Parathyroid adenoma (tissue), 2 donors: ENCODE results near the gene KIR3DL3.
"Not testable (repeated sequence)": the region's sequence is repeated elsewhere in the genome, so short reads cannot be mapped to it uniquely, and the experiment has no call there.

ENCODE experiments used
- H2AFZ ChIP-seq: fragments of 300-600 bp; sonication (generic); one replicate; pipeline ENCODE4 v1.7.0; 2017; ENCODE audit warnings: antibody characterized with exemption, mild to moderate bottlenecking
- H3K27ac ChIP-seq: fragments of 300-600 bp; sonication (generic); one replicate; pipeline ENCODE4 v1.7.0; 2017
- H3K27me3 ChIP-seq: fragments of 300-600 bp; sonication (generic); one replicate; pipeline ENCODE4 v1.7.0; 2017; ENCODE audit warnings: low read length; ENCODE audit not compliant: control insufficient read depth, insufficient read depth
- H3K36me3 ChIP-seq: fragments of 300-600 bp; sonication (generic); one replicate; pipeline ENCODE4 v1.7.0; 2017; ENCODE audit warnings: low read length; ENCODE audit not compliant: control insufficient read depth, insufficient read depth
- H3K4me1 ChIP-seq: fragments of 300-600 bp; sonication (generic); one replicate; pipeline ENCODE4 v1.7.0; 2017; ENCODE audit warnings: control low read depth
- H3K4me2 ChIP-seq: fragments of 300-600 bp; sonication (generic); one replicate; pipeline ENCODE4 v1.7.0; 2017; ENCODE audit warnings: low read length
- H3K4me3 ChIP-seq: fragments of 300-600 bp; sonication (generic); one replicate; pipeline ENCODE4 v1.7.0; 2017; ENCODE audit warnings: low read depth, low read length
- H3K79me2 ChIP-seq: fragments of 300-600 bp; sonication (generic); one replicate; pipeline ENCODE4 v1.7.0; 2017; ENCODE audit warnings: control low read depth
- H3K9ac ChIP-seq: fragments of 300-600 bp; sonication (generic); one replicate; pipeline ENCODE4 v1.7.0; 2017; ENCODE audit warnings: mild to moderate bottlenecking
- H3K9me3 ChIP-seq: fragments of 300-600 bp; sonication (generic); one replicate; pipeline ENCODE4 v1.7.0; 2017; ENCODE audit warnings: low read length; ENCODE audit not compliant: control insufficient read depth
- CTCF ChIP-seq: fragments of 300-600 bp; sonication (generic); IDR thresholded peaks from one replicate; pipeline ENCODE4 v1.7.0; 2017; ENCODE audit warnings: antibody characterized with exemption, mild to moderate bottlenecking
- donor health status: primary hyperparathyroidism.

The KIR3DL3 gene

GRCh38 chr19:54724142-54724541 lies at the start of gene KIR3DL3:
Gene KIR3DL3 (plus strand): TSS chr19:54724442. CDS start chr19:54724497, 55 bp downstream.
- Histone ChIP-seq H3K4me2 (no peak within 1 kb of the TSS), H3K9me3 (no peaks in the 10 kb centered on the region), H3K27ac (no peak within 1 kb of the TSS), H3K79me2 (no peaks in the 10 kb centered on the region), H3K36me3 (no peaks in the 10 kb centered on the region), H2AFZ (no peak within 1 kb of the TSS), H3K9ac (no peak within 1 kb of the TSS), H3K4me3 (no peak within 1 kb of the TSS), H3K27me3 (no peaks in the 10 kb centered on the region), H3K4me1 (no peaks in the 10 kb centered on the region)
- TF ChIP-seq CTCF, result no peak

DNA sequence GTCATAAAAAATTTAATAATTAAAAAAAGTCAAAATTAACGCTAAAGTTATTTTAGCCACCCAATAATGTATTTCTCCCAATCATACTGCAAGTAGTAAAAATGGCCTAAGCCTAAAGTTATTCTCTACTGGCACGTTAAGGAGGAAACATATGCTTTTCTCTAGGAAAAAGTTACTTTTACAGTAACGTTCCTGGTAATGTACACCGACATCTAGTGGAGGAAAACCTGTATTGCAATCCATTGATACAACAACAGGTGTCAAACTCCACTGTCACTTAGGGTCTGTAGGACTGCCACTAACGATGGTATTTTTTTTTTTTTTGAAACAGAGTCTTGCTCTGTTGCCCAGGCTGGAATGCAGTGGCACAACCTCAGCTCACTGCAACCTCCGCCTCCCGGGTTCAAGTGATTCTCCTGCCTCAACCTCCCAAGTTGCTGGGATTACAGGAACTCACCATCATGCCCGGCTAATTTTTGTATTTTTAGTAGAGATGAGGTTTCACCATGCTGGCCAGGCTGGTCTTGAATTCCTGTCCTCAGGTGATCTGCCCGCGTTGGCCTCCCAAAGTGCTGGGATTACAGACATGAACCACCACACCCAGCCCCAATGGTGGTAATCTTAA lies 47.9 kb upstream of the KIR3DL3 start:
- H3K79me2 ChIP-seq, H3K9me3 ChIP-seq: not testable (repeated sequence)
- peak; percentile 83 for TF ChIP-seq CTCF

GRCh38 chr19:54677217-54677616 lies 47.0 kb upstream of the KIR3DL3 start:
- Histone ChIP-seq H3K4me1 (no peaks in the 10 kb centered on the region), H3K4me2 (no peak overlapping the region), H3K9ac (no peak overlapping the region), H3K36me3 (no peaks in the 10 kb centered on the region), H2AFZ (no peak overlapping the region), H3K9me3 (no peaks in the 10 kb centered on the region), H3K27me3 (no peaks in the 10 kb centered on the region), H3K79me2 (no peaks in the 10 kb centered on the region), H3K27ac (no peak overlapping the region), H3K4me3 (no peak overlapping the region)
- TF ChIP-seq CTCF, result no peak

More for the DNA sequence above, 47.9 kb upstream of the KIR3DL3 start:
- H2AFZ ChIP-seq, H3K9ac ChIP-seq, H3K36me3 ChIP-seq, H3K4me2 ChIP-seq, H3K4me1 ChIP-seq, H3K27ac ChIP-seq, H3K27me3 ChIP-seq, H3K4me3 ChIP-seq: not testable (repeated sequence)

- H3K9ac ChIP-seq, H3K4me1 ChIP-seq, H3K36me3 ChIP-seq, H3K79me2 ChIP-seq, H3K4me3 ChIP-seq, H2AFZ ChIP-seq, H3K9me3 ChIP-seq, H3K27ac ChIP-seq, H3K4me2 ChIP-seq, H3K27me3 ChIP-seq: not testable (repeated sequence)
Measured at GRCh38 chr19:54681596-54681995, 42.6 kb upstream of the KIR3DL3 start.

- H3K4me1 ChIP-seq, result no peaks in the 10 kb centered on the region
- no peak overlapping the region for H3K9ac ChIP-seq
- TF ChIP-seq CTCF, result no peak
- no peaks in the 10 kb centered on the region for H3K27me3 ChIP-seq
- H3K79me2 ChIP-seq, result no peaks in the 10 kb centered on the region
- no peak overlapping the region for H3K27ac ChIP-seq
- no peaks in the 10 kb centered on the region for H3K36me3 ChIP-seq
- no peaks in the 10 kb centered on the region for H3K9me3 ChIP-seq
- no peak overlapping the region for H3K4me3 ChIP-seq
- no peak overlapping the region for H3K4me2 ChIP-seq
- no peak overlapping the region for H2AFZ ChIP-seq
Measured at GRCh38 chr19:54682306-54682856, 41.9 kb upstream of the KIR3DL3 start.
